Inflammatory macrophage treated with lipopolysaccharide for 1 hour (primary cell): ENCODE results near the gene EIF4G1.

Experiments
- DNase-seq, 2 donors: peaks; one replicate each; pipeline ENCODE4 v3.0.0-alpha.2; 2020 to 2022

The EIF4G1 gene

DNA sequence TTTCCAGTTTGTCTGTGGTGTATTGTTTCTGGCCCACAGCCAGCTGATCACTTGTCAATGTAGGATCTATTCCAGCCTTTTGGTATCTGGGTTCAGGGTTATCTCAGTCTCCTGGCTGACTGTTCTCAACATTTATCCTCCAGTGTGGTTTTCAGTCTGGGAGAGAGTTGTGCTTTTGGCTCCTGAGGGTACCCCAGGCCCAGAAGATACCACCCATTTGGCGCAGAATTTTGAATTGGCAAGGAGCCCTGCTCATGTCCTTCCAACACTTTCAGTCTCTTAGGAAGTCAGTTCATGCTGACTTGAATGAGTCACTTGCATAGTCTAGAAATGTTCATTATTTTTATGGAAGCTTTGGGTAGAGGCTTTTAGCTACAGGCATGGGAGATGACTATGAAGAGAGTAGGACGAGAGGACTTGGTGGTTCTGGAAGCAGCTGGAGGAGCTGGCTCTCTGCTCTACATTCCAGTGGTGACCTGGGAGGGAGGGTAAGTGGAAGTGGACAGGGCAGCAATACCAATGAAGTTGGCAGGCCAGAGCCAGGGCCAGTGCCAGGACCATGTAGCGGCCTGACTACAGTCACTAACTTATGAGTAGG is 54.3 kb downstream of the EIF4G1 start:
- no peak for DNase-seq

- peak; percentile 71 to 79 for DNase-seq
Observed at GRCh38 chr3:184371570-184372018, 57.2 kb downstream of the EIF4G1 start.

DNA sequence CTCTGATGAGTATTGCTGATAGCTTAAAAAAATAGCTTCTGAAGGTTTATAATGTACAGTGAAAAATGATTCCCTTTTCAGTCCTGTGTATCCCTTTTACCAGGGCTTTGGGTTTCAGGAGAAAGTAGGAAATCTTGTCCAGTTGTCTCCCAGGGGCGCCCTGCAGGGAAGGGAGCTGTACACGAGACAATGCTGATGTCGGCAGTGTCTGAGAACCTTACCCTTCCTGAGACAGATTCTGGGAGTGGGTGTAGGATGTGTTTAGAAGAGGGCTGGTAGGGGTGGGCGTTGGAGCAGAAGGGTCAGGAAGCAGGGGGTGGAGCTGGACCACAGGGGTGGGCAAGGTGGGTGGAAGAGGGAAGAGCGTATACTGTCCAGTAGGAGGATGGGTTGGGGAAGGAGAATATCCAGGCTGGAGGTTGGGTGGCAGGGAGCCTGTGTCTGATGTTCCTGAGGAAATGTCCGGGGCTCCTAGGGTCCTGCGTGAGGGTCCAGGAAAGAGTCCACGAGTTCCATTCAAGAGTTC is 58.0 kb downstream of the EIF4G1 start:
- no peak for DNase-seq

DNA sequence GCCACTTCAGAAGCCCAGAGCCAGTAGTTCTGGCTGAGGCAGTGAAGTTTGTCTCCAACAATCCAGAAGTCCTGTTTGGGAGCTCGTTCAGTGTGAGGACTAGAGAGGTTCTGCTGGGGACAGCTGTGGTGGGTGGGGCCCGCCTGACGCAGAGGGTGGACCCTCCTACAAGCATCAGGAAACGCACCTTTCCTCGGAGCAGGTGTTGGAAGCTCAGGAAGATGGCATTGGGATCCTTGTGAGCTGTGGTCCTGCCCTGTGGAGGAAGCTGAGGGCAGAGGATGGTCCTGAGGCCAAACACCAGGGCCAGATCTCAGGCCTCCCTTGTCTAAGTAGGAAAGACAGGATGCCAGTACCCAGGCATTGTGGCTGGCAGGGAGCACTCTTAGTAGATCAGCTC is 58.5 kb downstream of the EIF4G1 start:
- DNase-seq = no peak

DNA sequence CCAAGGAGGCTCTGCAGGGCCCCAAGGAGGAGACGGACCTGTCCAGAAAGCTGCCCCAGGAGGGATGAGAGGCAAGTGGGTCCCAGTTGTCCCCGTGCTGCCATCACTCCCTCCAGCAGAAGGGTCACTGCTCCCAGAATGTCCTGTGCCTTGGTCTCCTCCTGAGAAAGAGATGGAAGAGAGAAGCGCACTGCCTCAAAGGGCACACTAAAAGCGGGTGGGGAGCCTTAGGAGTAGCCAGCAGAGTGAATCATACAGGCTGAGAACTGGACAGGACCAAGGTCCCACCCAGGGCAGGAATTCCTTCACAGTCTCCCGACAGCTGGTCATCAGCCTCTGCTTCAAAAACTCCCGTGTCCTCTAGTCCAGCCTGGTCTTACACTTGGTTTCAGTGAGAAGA is 59.0 kb downstream of the EIF4G1 start:
- no peak for DNase-seq

DNA sequence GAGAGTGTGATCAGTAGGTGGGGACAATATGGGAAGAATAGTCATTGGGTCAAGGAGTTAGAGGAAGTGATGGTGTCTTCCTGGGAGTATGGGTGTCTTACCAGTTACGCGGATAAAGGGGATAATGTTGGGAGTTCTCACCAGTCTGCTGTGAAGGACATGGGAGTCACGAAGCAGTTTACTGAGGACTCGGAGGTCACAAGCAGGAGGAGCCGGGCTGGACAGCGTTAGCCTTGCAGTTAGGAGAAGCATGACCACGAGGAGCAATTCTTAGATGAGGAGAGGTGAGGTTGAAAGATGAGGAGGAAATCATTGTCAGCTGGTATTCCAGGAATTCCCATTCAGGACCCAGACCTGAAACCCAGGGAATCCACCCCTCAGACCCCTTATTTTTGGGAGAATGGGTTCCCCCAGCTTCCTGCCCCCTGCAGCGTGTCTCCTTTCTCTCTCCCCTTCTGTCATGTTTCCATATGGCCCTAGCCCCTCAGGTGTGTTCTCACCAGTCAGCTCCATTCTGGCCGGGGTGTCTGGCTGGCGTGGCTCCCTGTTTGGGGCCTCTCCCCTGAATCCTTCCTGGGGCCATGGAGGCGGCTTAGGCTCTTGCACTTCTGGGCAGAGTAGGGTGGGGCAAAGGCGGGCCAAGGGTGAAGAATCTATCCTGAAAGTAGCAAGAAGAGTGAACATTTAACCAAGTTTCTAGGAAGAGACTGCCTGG is 61.5 kb downstream of the EIF4G1 start:
- no peak for DNase-seq

DNA sequence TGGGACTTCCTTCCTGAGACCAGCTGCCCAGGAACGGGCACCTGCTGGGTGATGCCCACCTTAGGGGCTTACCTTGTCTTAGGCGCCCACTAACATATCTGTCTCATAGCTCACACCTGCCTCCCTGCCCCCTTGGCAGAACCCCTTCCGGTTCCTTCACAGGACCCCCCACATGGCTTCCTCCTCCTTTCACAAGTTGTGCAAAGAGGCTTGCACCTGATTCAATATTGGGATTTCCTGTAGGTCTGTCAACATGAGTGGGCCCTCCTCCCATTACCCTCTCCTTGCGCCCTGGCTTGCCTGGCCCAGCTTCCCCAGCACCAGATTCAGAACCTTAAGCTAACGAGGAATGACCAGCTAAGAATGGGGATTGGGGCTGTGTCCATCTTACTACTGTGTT is 63.0 kb downstream of the EIF4G1 start:
- DNase-seq = no peak

- DNase-seq = no peak
Observed at GRCh38 chr3:184377882-184378445, 63.6 kb downstream of the EIF4G1 start, which contains the start of gene THPO. THPO (minus strand) TSS chr3:184378207; CDS start chr3:184376259, 1,948 bp downstream.

GRCh38 chr3:184378651-184379357 is 64.4 kb downstream of the EIF4G1 start:
- no peak for DNase-seq

DNA sequence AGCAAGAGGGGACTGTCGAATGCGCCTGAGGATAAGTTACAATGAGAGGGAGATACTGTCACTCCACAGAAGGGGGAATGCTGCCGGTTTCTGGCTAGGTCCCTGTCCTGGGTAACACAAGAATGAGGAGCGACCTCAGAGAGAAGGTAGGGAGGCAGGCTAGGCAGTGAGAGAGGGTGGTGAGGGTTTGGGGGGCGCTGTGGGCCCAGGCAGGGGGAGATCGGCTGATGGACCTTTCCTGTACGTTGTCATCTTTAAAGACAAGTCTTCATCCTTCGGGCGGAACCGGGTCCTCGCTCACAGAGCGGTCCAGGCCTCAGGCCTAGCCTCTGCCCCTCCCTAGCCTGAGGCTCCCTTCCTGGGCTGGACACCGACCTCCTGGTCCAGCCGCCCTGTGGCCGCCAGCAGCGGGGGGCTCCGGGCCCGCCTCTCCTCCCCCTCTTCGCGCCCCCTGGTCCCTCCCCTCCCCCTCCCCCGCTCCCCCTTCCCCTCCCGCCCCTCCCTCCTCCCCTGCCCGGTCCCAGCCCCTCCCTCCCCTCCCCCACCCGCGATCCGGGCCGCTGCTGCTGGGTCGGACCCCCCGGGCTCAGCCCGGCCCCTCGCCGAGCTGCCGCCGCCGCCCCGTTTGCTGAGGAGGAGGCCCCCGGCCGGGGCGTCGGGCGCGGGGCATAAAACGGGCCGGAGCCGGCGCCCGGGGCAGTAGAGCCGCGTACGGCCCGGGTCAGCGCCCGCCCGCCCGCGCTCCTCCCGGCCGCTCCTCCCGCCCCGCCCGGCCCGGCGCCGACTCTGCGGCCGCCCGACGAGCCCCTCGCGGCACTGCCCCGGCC is 65.2 kb downstream of the EIF4G1 start, which contains the start of gene CHRD:
TSS of gene CHRD (plus strand) at position 697 of the 827 bp plus-strand sequence. CDS start 265 bp downstream, outside the sequence.
- no peak for DNase-seq

- DNase-seq = peak in 1 of 2 donors; percentile 19
Observed at GRCh38 chr3:184380185-184380626, 65.8 kb downstream of the EIF4G1 start.

- DNase-seq = no peak
Observed at GRCh38 chr3:184380627-184381260, 66.3 kb downstream of the EIF4G1 start.

DNA sequence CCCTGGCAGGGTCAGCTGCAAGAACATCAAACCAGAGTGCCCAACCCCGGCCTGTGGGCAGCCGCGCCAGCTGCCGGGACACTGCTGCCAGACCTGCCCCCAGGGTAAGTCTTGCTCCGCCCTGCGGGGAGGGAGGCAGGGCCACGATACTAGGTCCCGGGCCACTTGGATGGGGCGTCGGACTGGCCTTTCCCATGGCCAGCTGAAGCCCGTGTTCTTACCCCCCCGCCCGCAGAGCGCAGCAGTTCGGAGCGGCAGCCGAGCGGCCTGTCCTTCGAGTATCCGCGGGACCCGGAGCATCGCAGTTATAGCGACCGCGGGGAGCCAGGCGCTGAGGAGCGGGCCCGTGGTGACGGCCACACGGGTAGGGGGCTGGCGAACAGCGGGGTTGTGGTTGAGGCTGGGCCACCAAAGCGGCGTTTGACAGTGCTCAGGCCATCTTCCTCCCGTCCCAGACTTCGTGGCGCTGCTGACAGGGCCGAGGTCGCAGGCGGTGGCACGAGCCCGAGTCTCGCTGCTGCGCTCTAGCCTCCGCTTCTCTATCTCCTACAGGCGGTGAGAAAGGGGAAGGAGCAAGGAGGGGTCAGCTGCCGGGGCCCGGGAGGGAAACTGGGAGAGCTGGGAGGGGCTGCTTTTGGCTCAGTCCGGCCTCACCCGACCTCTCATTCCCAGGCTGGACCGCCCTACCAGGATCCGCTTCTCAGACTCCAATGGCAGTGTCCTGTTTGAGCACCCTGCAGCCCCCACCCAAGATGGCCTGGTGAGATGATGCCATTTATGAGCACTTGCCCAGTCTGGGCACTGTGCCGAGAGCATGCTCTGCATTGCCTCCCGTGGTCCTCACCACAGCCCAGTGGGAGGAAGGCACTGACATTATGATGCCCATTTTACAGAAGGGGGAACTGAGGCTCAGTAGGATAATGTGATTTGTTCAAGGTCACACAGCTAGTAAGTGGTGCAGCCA is 67.1 kb downstream of the EIF4G1 start:
- DNase-seq = peak; percentile 28 to 55

GRCh38 chr3:184382326-184383032 is 68.1 kb downstream of the EIF4G1 start:
- DNase-seq = no peak

DNA sequence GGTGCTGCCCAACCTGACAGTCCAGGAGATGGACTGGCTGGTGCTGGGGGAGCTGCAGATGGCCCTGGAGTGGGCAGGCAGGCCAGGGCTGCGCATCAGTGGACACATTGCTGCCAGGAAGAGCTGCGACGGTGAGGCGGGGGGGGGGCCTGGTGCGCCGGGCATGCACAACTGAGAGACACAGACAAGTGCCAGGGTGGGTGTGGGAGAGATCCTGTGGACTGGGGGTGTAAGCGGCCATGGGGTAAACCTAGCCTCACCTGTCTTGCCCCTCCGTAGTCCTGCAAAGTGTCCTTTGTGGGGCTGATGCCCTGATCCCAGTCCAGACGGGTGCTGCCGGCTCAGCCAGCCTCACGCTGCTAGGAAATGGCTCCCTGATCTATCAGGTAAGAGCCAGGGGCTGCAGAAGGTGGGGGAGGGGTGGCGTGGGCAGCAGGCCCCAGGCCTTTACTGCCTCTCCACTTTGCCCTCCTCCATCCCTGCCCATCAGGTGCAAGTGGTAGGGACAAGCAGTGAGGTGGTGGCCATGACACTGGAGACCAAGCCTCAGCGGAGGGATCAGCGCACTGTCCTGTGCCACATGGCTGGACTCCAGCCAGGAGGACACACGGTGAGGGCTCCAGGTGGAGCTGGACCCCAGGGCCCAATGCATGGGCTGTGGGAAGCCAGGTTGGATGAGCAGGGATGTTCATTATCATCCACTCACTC is 68.8 kb downstream of the EIF4G1 start:
- DNase-seq = no peak

- DNase-seq = no peak
Observed at GRCh38 chr3:184384342-184384741, 69.9 kb downstream of the EIF4G1 start.
